MM.1S (cell line): ENCODE measurements around the gene B4GALNT3.

Source experiments
- DNase-seq: peaks from one replicate; pipeline ENCODE4 v3.0.0-alpha.2; 2015
- H2AFZ ChIP-seq: fragments of 300-600 bp; sonication (generic); 2 replicates; pipeline ENCODE4 v1.6.0; 2016; ENCODE audit warnings: antibody characterized with exemption, low read length
- H3F3A ChIP-seq: fragments of 300-600 bp; sonication (generic); 2 replicates; pipeline ENCODE4 v1.6.1; 2016; ENCODE audit warnings: mild to moderate bottlenecking, antibody characterized with exemption, low read length, moderate library complexity, mixed read lengths; ENCODE audit not compliant: insufficient read depth
- H3K27ac ChIP-seq: fragments of 300-600 bp; sonication (generic); 2 replicates; pipeline ENCODE4 v1.5.1; 2016; ENCODE audit warnings: mild to moderate bottlenecking, low read length
- H3K27me3 ChIP-seq: fragments of 300-600 bp; sonication (generic); replicated peaks from 2 replicates; pipeline ENCODE4 v1.6.0; 2016; ENCODE audit warnings: low read length; ENCODE audit not compliant: insufficient read depth
- H3K36me3 ChIP-seq: fragments of 300-600 bp; sonication (generic); replicated peaks from 2 replicates; pipeline ENCODE4 v1.6.1; 2016; ENCODE audit warnings: mild to moderate bottlenecking, low read length, mixed read lengths; ENCODE audit not compliant: insufficient read depth
- H3K4me1 ChIP-seq: fragments of 300-600 bp; sonication (generic); 2 replicates; pipeline ENCODE4 v1.6.1; 2016; ENCODE audit warnings: low read length, mixed read lengths
- H3K4me2 ChIP-seq: fragments of 300-600 bp; sonication (generic); 2 replicates; pipeline ENCODE4 v1.6.0; 2016; ENCODE audit warnings: low read depth, low read length
- H3K4me3 ChIP-seq: fragments of 300-600 bp; sonication (generic); 2 replicates; pipeline ENCODE4 v1.5.1; 2016; ENCODE audit warnings: low read length, mixed read lengths
- H3K79me2 ChIP-seq: fragments of 300-600 bp; sonication (generic); 2 replicates; pipeline ENCODE4 v1.6.1; 2016; ENCODE audit warnings: mixed run types, low read length, mixed read lengths
- H3K9ac ChIP-seq: fragments of 300-600 bp; sonication (generic); 2 replicates; pipeline ENCODE4 v1.6.1; 2016; ENCODE audit warnings: low read length, mixed read lengths
- H3K9me2 ChIP-seq: fragments of 300-600 bp; sonication (generic); replicated peaks from 2 replicates; pipeline ENCODE4 v1.6.1; 2016; ENCODE audit warnings: mild to moderate bottlenecking, low read length, mixed read lengths; ENCODE audit not compliant: insufficient read depth
- H3K9me3 ChIP-seq: fragments of 300-600 bp; sonication (generic); replicated peaks from 2 replicates; pipeline ENCODE4 v1.6.1; 2016; ENCODE audit warnings: mild to moderate bottlenecking, low read length, mixed read lengths; ENCODE audit not compliant: insufficient read depth
- H4K20me1 ChIP-seq: fragments of 300-600 bp; sonication (generic); 2 replicates; pipeline ENCODE4 v1.6.1; 2016; ENCODE audit warnings: mild to moderate bottlenecking, low read length, moderate library complexity, mixed read lengths; ENCODE audit not compliant: insufficient read depth
- EZH2 ChIP-seq: fragments of 300-600 bp; sonication (generic); optimal IDR thresholded peaks from 2 replicates; pipeline ENCODE3; 2017; ENCODE audit warnings: low read depth, mild to moderate bottlenecking, antibody characterized with exemption, low read length, mixed read lengths
- EZH2phosphoT487 ChIP-seq: fragments of 300-600 bp; sonication (generic); IDR thresholded peaks from 2 replicates; pipeline ENCODE4 v1.6.1; 2018; ENCODE audit warnings: antibody characterized with exemption, low read length
- TF ChIP-seq, protein P1 (sequence below): fragments of 300-600 bp; sonication (generic); IDR thresholded peaks from 2 replicates; pipeline ENCODE4 v1.5.1; 2016; ENCODE audit warnings: antibody characterized with exemption, low read length, mixed read lengths

The B4GALNT3 gene

DNA sequence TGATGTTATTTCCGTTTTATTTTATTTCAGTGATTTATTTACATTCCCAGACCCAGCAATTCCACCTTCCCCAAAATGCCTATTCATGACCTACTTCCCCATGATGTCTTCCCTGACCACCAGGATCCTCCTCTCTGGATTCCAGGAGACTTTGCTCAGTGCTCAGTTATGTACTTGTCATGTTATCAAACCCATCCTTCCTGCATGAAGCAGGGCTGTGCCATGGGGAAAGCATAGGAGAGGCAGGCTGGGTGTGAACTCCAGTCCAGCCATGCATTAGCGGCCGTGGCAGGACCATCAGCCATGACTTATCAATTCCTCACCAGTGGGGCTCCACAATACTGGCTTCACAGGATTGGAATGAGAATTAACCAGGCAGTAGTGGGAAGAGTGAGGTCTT is 57.8 kb downstream of the B4GALNT3 start:
- H3K79me2 ChIP-seq, result no peaks in the 10 kb centered on the region
- no peak overlapping the region for H3K27ac ChIP-seq
- no peak overlapping the region for H3K9ac ChIP-seq
- TF ChIP-seq EZH2phosphoT487 (no peak), EZH2 (no peak)
- TF ChIP-seq, protein P1, sequence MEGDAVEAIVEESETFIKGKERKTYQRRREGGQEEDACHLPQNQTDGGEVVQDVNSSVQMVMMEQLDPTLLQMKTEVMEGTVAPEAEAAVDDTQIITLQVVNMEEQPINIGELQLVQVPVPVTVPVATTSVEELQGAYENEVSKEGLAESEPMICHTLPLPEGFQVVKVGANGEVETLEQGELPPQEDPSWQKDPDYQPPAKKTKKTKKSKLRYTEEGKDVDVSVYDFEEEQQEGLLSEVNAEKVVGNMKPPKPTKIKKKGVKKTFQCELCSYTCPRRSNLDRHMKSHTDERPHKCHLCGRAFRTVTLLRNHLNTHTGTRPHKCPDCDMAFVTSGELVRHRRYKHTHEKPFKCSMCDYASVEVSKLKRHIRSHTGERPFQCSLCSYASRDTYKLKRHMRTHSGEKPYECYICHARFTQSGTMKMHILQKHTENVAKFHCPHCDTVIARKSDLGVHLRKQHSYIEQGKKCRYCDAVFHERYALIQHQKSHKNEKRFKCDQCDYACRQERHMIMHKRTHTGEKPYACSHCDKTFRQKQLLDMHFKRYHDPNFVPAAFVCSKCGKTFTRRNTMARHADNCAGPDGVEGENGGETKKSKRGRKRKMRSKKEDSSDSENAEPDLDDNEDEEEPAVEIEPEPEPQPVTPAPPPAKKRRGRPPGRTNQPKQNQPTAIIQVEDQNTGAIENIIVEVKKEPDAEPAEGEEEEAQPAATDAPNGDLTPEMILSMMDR, result no peak
- no peaks in the 10 kb centered on the region for H4K20me1 ChIP-seq
- DNase-seq, result no peak
- no peaks in the 10 kb centered on the region for H3K4me1 ChIP-seq
- no peak overlapping the region for H3K4me2 ChIP-seq
- H3F3A ChIP-seq, result no peaks in the 10 kb centered on the region
- no peaks in the 10 kb centered on the region for H3K9me3 ChIP-seq
- no peak overlapping the region for H3K4me3 ChIP-seq
- H3K27me3 ChIP-seq, result peaks cover 40% of the 10 kb centered on the region
- H2AFZ ChIP-seq, result no peak overlapping the region
- no peaks in the 10 kb centered on the region for H3K9me2 ChIP-seq
- no peaks in the 10 kb centered on the region for H3K36me3 ChIP-seq

- H2AFZ ChIP-seq, result no peak overlapping the region
- H3K9me3 ChIP-seq, result no peaks in the 10 kb centered on the region
- H3K36me3 ChIP-seq, result no peaks in the 10 kb centered on the region
- no peak overlapping the region for H3K4me3 ChIP-seq
- peaks cover 40% of the 10 kb centered on the region for H3K27me3 ChIP-seq
- H3K9ac ChIP-seq, result no peak overlapping the region
- no peak overlapping the region for H3K4me2 ChIP-seq
- H3K9me2 ChIP-seq, result no peaks in the 10 kb centered on the region
- TF ChIP-seq EZH2 (no peak), EZH2phosphoT487 (no peak)
- TF ChIP-seq, protein P1, result no peak
- H3F3A ChIP-seq, result no peaks in the 10 kb centered on the region
- H4K20me1 ChIP-seq, result no peaks in the 10 kb centered on the region
- no peaks in the 10 kb centered on the region for H3K4me1 ChIP-seq
- DNase-seq, result no peak
- H3K79me2 ChIP-seq, result no peaks in the 10 kb centered on the region
- no peak overlapping the region for H3K27ac ChIP-seq
Measured at GRCh38 chr12:520119-520518, 60.4 kb downstream of the B4GALNT3 start.

GRCh38 chr12:522692-523378 is 63.1 kb downstream of the B4GALNT3 start:
- no peak for DNase-seq
- Histone ChIP-seq H3K79me2 (no peaks in the 10 kb centered on the region), H3K27ac (no peak overlapping the region), H3K9me2 (no peaks in the 10 kb centered on the region), H2AFZ (no peak overlapping the region), H3F3A (no peaks in the 10 kb centered on the region), H3K27me3 (peaks cover 22% of the 10 kb centered on the region), H3K4me1 (no peaks in the 10 kb centered on the region), H3K4me2 (no peak overlapping the region), H3K4me3 (no peak overlapping the region), H4K20me1 (no peaks in the 10 kb centered on the region), H3K9me3 (no peaks in the 10 kb centered on the region), H3K36me3 (no peaks in the 10 kb centered on the region), H3K9ac (no peak overlapping the region)
- TF ChIP-seq EZH2, result no peak
